WTC11 (cell line): Measurements from ENCODE around the gene ARSB.

Source experiments
- AR ChIP-seq: fragments of 250-450 bp; sonication (Bioruptor Pico); IDR thresholded peaks from 2 replicates; pipeline ENCODE4 v1.9.0; 2021; ENCODE audit warnings: mild to moderate bottlenecking
- GABPB1 ChIP-seq: sonication (generic); formaldehyde crosslinking; IDR thresholded peaks from 2 replicates; pipeline ENCODE4 v1.8.1; 2023; ENCODE audit warnings: mild to moderate bottlenecking, missing genetic modification reagents
- IRF1 ChIP-seq: sonication (generic); formaldehyde crosslinking; IDR thresholded peaks from 2 replicates; pipeline ENCODE4 v1.8.0; 2023; ENCODE audit warnings: missing genetic modification reagents
- MXD4 ChIP-seq: fragments of 250-450 bp; sonication (Bioruptor Pico); IDR thresholded peaks from 2 replicates; pipeline ENCODE4 v1.8.0; 2021; ENCODE audit warnings: mild to moderate bottlenecking, moderate library complexity, borderline replicate concordance

GRCh38 chr5:78961743-78962142 is 23.4 kb downstream of the ARSB start:
- no peak for TF ChIP-seq MXD4 (CRISPR knock-in tag)
- TF ChIP-seq IRF1, result no peak
- TF ChIP-seq GABPB1 (CRISPR knock-in tag), result no peak
- TF ChIP-seq AR (CRISPR knock-in tag), result no peak
